Testis (tissue), 2 donors: Measurements from ENCODE around the gene GNG2.
A peak's percentile ranks its signal among the peaks of the same experiment; 100 is the strongest.

ENCODE experiments used
- POLR2A ChIP-seq: fragments of 450-650 bp; IDR thresholded peaks from one replicate; pipeline ENCODE4 v1.6.1; 2017; ENCODE audit warnings: antibody characterized with exemption, mild to moderate bottlenecking, moderate library complexity
- TF ChIP-seq, protein P1 (sequence below), 3 experiments: fragments of 450-650 bp in 2 of 3; fragments of 200-600 bp in 1 of 3; sonication (generic) in 1 of 3; IDR thresholded peaks; one replicate each; pipeline ENCODE4 v1.5.1; 2016 to 2019; ENCODE audit warnings: antibody characterized with exemption in 3 of 3, mild to moderate bottlenecking in 2 of 3, moderate library complexity in 1 of 3

GRCh38 chr14:52015411-52016030 is 155.1 kb downstream of the GNG2 start:
- TF ChIP-seq POLR2A: no peak
- TF ChIP-seq, protein P1, sequence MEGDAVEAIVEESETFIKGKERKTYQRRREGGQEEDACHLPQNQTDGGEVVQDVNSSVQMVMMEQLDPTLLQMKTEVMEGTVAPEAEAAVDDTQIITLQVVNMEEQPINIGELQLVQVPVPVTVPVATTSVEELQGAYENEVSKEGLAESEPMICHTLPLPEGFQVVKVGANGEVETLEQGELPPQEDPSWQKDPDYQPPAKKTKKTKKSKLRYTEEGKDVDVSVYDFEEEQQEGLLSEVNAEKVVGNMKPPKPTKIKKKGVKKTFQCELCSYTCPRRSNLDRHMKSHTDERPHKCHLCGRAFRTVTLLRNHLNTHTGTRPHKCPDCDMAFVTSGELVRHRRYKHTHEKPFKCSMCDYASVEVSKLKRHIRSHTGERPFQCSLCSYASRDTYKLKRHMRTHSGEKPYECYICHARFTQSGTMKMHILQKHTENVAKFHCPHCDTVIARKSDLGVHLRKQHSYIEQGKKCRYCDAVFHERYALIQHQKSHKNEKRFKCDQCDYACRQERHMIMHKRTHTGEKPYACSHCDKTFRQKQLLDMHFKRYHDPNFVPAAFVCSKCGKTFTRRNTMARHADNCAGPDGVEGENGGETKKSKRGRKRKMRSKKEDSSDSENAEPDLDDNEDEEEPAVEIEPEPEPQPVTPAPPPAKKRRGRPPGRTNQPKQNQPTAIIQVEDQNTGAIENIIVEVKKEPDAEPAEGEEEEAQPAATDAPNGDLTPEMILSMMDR (IDR thresholded peaks at IDR 0.05): peak in 2 of 3 experiments; percentile 46 to 53
